Panc1 (cell line): ENCODE data around the gene RIPOR2.

Experiments
- CTCF ChIP-seq: fragments of 450-650 bp; IDR thresholded peaks from 2 replicates; pipeline ENCODE4 v1.5.1; 2017; ENCODE audit warnings: mild to moderate bottlenecking
- POLR2AphosphoS5 ChIP-seq: IDR thresholded peaks from 2 replicates; pipeline ENCODE4 v1.6.1; 2012; ENCODE audit warnings: mild to moderate bottlenecking, low read depth, low read length, moderate library complexity
- REST ChIP-seq, 2 experiments: IDR thresholded peaks; 2 replicates each; pipeline ENCODE4 v1.6.1; 2011 to 2012; ENCODE audit warnings: low read depth in 2 of 2, control low read depth in 1 of 2, low read length in 1 of 2, mild to moderate bottlenecking in 1 of 2, moderate library complexity in 1 of 2; ENCODE audit not compliant: insufficient read depth in 1 of 2
- TCF7L2 ChIP-seq: IDR thresholded peaks from 2 replicates; pipeline ENCODE4 v1.6.1; 2011; ENCODE audit warnings: mild to moderate bottlenecking, low read depth, low read length, inconsistent platforms

GRCh38 chr6:24947636-24948035, 11.9 kb upstream of the RIPOR2 start:
- TF ChIP-seq CTCF (no peak), POLR2AphosphoS5 (no peak), TCF7L2 (no peak), REST (IDR thresholded peaks at IDR 0.05; ENCODE audit: insufficient read depth in 1 of 2, low read depth in 2 of 2, low read length in 1 of 2) (no peak)
